MM.1S (cell line): ENCODE data around the gene TMEM163.

Experiments
- CTCF ChIP-seq: fragments of 300-600 bp; sonication (generic); IDR thresholded peaks from 2 replicates; pipeline ENCODE4 v1.5.1; 2016; ENCODE audit warnings: antibody characterized with exemption, low read length, mixed read lengths
- EZH2 ChIP-seq: fragments of 300-600 bp; sonication (generic); optimal IDR thresholded peaks from 2 replicates; pipeline ENCODE3; 2017; ENCODE audit warnings: low read depth, mild to moderate bottlenecking, antibody characterized with exemption, low read length, mixed read lengths
- EZH2phosphoT487 ChIP-seq: fragments of 300-600 bp; sonication (generic); IDR thresholded peaks from 2 replicates; pipeline ENCODE4 v1.6.1; 2018; ENCODE audit warnings: antibody characterized with exemption, low read length

- TF ChIP-seq CTCF (no peak), EZH2 (no peak), EZH2phosphoT487 (no peak)
These were observed 235.9 kb downstream of the TMEM163 start for GRCh38 chr2:134482766-134483340.
